Measurements from ENCODE around the gene CMC1.

Gene CMC1

GRCh38 chr3:28326458-28326926 lies 85.1 kb downstream of the CMC1 start:
- no peak for DNase-seq
- H3K4me3 Mint-ChIP-seq = no peak overlapping the region
- H3K27me3 Mint-ChIP-seq (ENCODE audit: low read depth, poor library complexity) = no peaks in the 10 kb centered on the region
- no peak overlapping the region for H3K27ac Mint-ChIP-seq
- H3K9me3 Mint-ChIP-seq = no peaks in the 10 kb centered on the region
- peaks cover 16% of the 10 kb centered on the region for H3K36me3 Mint-ChIP-seq (ENCODE audit: low read depth)
- H3K4me1 Mint-ChIP-seq = no peaks in the 10 kb centered on the region
- TF ChIP-seq CTCF (IDR thresholded peaks at IDR 0.05) = no peak

- Mint-ChIP-seq H3K27ac (no peak overlapping the region), H3K27me3 (ENCODE audit: low read depth, poor library complexity) (no peaks in the 10 kb centered on the region), H3K4me1 (no peaks in the 10 kb centered on the region), H3K36me3 (ENCODE audit: low read depth) (peaks cover 15% of the 10 kb centered on the region), H3K4me3 (no peak overlapping the region), H3K9me3 (no peaks in the 10 kb centered on the region)
- TF ChIP-seq CTCF (IDR thresholded peaks at IDR 0.05) = peak; percentile 72
- DNase-seq = no peak
Observed at GRCh38 chr3:28328188-28329151, 87.1 kb downstream of the CMC1 start.

GRCh38 chr3:28334552-28334951 lies 93.1 kb downstream of the CMC1 start:
- no peaks in the 10 kb centered on the region for H3K27me3 Mint-ChIP-seq (ENCODE audit: low read depth, poor library complexity)
- no peak for DNase-seq
- no peak for TF ChIP-seq CTCF (IDR thresholded peaks at IDR 0.05)
- H3K36me3 Mint-ChIP-seq (ENCODE audit: low read depth) = peaks cover 15% of the 10 kb centered on the region
- H3K4me3 Mint-ChIP-seq = no peak overlapping the region
- H3K9me3 Mint-ChIP-seq = no peaks in the 10 kb centered on the region
- H3K4me1 Mint-ChIP-seq = no peaks in the 10 kb centered on the region
- no peak overlapping the region for H3K27ac Mint-ChIP-seq

- no peak for DNase-seq
- TF ChIP-seq CTCF (IDR thresholded peaks at IDR 0.05) = no peak
- H3K4me3 Mint-ChIP-seq = no peak overlapping the region
- no peak overlapping the region for H3K27ac Mint-ChIP-seq
- H3K9me3 Mint-ChIP-seq = no peaks in the 10 kb centered on the region
- H3K4me1 Mint-ChIP-seq = no peaks in the 10 kb centered on the region
- H3K36me3 Mint-ChIP-seq (ENCODE audit: low read depth) = peaks cover 16% of the 10 kb centered on the region
- no peaks in the 10 kb centered on the region for H3K27me3 Mint-ChIP-seq (ENCODE audit: low read depth, poor library complexity)
Observed at GRCh38 chr3:28335246-28335645, 93.8 kb downstream of the CMC1 start.

GRCh38 chr3:28337230-28337629 lies 95.8 kb downstream of the CMC1 start:
- Mint-ChIP-seq H3K4me3 (no peak overlapping the region), H3K27ac (no peak overlapping the region), H3K9me3 (no peaks in the 10 kb centered on the region), H3K4me1 (no peaks in the 10 kb centered on the region), H3K27me3 (ENCODE audit: low read depth, poor library complexity) (no peaks in the 10 kb centered on the region), H3K36me3 (ENCODE audit: low read depth) (peaks cover 16% of the 10 kb centered on the region)
- TF ChIP-seq CTCF (IDR thresholded peaks at IDR 0.05) = no peak
- DNase-seq = no peak

- TF ChIP-seq CTCF (IDR thresholded peaks at IDR 0.05) = no peak
- H3K4me1 Mint-ChIP-seq = peaks cover 33% of the 10 kb centered on the region
- no peak for DNase-seq
- H3K27ac Mint-ChIP-seq = no peak overlapping the region
- no peaks in the 10 kb centered on the region for H3K9me3 Mint-ChIP-seq
- H3K36me3 Mint-ChIP-seq (ENCODE audit: low read depth) = peaks cover 7% of the 10 kb centered on the region
- H3K4me3 Mint-ChIP-seq = no peak overlapping the region
- H3K27me3 Mint-ChIP-seq (ENCODE audit: low read depth, poor library complexity) = no peaks in the 10 kb centered on the region
Observed at GRCh38 chr3:28343144-28343543, 101.7 kb downstream of the CMC1 start.

All from nephron progenitor cell (in vitro differentiated cells).